ENCODE data around the gene RBM41.
"Not testable (repeated sequence)": the region's sequence is repeated elsewhere in the genome, so short reads cannot be mapped to it uniquely, and the experiment has no call there.

Gene RBM41

DNA sequence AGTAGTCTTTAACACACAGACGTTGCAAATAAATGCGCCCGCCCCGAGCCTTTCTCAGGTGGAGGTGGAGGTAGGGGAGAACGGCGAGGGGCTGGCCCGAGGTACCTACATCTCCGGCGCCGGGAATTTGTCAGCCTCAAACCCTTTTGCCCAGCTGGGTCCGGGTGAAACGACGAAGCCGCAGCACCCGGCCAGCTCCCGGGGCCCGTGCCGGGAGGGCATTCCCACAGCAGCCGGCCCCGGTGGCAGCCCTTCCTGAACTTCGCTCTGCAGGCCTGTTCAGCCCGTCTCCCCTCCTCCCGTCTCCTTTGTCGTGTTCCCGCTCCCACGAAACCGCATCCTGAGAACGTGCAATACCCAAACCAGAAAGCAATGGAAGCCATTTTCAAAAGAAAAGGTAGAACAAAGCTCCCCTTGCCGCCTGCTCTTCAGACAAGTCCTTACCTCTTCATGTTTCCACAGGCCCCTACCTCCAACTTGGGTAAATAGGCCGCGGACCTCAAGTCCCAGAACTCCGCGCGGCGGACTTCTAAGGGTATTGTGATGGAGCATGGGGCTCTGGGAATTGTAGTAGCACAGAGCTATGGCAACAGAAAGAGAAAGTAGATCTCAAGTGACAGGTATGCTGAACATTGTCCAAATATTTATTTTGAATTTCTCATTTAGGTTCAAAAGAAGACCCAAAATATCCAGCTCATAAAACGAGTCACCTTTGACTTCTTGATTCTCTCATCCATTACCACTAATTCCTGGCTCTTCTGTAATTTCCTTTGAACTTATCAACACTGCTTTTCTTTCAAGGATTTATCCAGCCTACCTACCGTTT, at the start of gene RBM41:
Gene RBM41 (minus strand): TSS at position 501 of the 826 bp plus-strand sequence. CDS start 49 bp downstream, at position 452.
- DNase-seq, result peak; percentile 58

DNA sequence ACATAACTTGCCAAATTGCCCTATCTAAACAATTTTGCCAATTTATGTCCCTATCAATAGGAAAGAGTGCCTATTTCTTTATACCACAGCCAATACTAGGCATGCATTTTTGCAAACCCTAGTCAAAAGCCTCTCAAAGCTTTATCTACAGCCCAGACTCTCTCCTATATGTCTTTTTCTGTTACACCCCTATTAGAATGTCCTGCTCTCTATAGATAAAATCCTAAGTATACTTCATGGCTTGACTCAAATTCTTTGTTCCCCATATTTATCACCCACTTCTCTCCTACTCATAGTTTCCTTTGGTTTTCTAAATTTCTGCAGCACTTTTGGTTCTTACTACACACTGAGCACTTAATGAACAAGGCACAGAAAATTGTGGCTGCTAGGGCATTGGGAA, 49.6 kb upstream of the RBM41 start:
- DNase-seq, result no peak

DNA sequence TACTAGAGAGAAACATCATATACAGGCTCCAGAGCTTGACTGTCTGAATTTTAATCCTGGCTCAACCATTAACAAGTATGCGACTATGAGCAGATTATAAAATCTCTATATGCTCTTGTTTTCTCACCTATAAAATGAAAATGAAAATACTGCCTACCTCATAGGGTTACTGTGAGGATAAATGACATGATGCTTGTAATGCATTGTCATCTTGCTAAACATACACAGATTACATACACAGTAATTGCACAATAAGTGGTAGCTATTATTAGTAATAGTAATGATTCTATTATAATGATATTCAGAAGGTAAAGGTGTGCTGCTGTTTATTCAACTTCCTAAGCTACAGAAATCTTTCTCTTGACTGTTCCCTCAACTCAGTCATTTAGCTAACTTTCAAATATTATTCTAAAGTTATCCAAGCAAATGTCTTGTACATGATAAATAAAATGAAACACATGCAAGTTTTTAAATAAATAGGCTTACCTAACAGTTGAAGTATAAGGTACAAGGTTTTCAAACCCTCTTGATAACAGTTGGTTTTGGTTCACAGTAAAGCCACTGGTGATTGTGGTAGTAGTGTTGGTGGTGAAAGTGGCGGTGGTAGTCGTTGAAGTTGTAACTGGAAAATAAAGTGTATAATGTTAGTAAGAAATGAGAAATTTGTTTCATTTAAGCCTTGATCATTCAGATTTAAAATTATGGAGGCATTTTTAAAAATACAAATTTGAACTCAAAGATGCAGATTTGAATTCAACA, 48.7 kb upstream of the RBM41 start:
- no peak for DNase-seq

DNA sequence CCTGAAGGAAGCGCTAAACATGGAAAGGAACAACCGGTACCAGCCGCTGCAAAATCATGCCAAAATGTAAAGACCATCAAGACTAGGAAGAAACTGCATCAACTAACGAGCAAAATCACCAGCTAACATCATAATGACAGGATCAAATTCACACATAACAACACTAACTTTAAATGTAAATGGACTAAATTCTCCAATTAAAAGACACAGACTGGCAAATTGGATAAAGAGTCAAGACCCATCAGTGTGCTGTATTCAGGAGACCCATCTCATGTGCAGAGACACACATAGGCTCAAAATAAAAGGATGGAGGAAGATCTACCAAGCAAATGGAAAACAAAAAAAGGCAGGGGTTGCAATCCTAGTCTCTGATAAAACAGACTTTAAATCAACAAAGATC, 39.0 kb upstream of the RBM41 start:
- DNase-seq, result not testable (repeated sequence)

DNA sequence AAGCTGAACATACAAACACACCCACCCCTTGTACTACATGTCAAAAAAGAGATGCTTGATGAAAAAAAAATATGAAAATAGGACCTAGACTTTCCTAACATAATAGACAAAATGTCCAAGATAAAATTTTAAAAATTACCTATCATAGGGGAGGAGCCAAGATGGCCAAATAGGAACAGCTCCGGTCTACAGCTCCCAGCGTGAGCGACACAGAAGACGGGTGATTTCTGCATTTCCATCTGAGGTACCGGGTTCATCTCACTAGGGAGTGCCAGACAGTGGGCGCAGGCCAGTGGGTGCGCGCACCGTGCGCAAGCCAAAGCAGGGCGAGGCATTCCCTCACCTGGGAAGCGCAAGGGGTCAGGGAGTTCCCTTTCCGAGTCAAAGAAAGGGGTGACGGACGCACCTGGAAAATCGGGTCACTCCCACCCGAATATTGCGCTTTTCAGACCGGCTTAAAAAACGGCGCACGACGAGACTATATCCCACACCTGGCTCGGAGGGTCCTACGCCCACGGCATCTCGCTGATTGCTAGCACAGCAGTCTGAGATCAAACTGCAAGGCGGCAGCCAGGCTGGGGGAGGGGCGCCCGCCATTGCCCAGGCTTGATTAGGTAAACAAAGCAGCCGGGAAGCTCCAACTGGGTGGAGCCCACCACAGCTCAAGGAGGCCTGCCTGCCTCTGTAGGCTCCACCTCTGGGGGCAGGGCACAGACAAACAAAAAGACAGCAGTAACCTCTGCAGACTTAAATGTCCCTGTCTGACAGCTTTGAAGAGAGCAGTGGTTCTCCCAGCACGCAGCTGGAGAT, 37.2 kb upstream of the RBM41 start:
- not testable (repeated sequence) for DNase-seq

DNA sequence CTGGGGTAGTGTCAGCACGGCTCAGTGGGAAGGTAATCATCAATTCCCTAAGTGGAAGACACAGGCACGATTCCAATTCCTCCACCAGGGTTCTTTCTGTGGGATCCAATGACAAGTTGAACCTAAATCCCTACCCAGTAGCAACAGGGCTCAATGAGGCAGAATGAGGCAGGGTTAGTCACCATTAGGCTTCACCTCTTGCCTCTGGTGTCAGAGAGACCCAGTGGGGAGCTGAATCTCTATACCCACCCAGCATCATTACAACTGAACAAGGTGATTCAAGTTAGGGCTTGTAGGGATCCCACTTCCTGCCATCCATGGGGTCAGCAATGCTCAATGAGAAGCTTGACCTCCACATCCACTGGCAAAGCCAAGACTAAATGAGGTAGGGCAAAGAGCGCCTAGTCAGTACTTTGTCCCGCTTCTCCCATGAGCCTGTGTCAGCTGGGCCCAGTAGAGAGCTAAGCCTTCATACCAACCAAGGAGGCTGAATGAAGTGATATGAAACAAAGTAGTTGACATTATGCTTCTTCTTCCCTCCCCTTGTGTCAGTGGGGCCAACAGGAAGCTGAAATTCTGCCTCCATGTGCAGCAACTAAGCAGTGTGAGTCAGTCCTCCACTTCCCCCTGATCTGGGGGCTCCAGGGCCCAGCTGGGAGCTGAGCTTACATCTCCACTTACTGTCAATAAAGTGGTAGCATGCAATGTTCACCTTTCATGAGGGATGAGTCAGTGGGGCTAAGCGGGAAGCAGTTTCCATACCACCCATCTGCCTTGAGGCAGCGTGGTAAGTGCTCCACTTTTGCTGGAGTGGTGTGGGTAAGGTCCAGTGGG, 36.4 kb upstream of the RBM41 start:
- DNase-seq, result no peak

DNA sequence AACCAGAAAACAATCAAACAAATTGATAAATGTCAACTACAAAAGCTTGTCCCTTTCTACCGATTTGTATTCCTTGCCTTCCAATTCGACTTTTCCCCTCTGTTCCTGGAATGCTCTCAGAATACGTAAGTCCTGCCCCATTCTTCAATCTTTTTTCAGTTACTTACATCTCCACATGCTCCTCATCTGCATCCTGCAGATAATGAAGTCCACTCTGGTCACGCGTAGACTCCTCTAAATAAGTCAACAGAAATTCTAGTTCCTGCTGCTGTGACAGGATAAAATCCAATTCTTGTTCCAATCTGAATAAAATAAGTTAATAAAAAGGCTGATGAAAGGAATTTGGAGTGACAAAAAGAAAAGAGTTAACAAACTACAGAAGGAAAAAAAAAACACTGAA, 34.4 kb upstream of the RBM41 start:
- no peak for DNase-seq

DNA sequence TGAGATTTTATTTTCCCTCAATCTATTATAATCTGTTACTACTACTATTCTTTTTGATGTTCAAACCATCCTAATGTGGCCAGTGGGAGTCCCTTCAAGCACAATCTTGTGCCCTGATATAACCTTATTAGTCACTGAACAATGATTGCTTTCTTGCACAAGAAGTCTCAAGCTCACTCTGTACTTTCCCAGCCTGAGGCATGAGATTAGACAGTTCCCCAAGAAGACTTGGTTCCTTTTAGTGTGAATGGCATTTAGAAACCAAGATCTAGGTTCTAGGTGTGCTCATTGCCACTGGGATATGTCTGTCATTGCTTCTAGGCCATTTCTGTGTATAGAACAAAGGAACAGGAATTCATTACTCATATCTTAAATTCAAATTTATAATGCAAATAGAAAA, 28.0 kb upstream of the RBM41 start:
- DNase-seq, result no peak

DNA sequence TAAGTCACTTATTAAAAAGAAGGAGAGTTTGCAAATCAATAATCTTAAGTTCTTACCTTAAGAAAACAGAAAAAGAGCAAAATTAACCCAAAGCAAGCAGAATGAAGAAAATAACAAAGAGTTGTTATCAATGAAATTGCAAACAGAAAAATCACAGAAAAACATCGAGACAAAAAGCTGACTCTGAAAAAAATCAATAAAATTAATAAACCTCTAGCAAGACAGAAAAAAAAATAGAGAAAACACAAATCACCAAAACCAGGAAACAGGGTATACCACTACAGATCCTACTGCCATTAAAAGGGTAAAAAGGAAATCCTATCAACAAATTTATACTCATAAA, 17.3 kb upstream of the RBM41 start:
- DNase-seq, result no peak

DNA sequence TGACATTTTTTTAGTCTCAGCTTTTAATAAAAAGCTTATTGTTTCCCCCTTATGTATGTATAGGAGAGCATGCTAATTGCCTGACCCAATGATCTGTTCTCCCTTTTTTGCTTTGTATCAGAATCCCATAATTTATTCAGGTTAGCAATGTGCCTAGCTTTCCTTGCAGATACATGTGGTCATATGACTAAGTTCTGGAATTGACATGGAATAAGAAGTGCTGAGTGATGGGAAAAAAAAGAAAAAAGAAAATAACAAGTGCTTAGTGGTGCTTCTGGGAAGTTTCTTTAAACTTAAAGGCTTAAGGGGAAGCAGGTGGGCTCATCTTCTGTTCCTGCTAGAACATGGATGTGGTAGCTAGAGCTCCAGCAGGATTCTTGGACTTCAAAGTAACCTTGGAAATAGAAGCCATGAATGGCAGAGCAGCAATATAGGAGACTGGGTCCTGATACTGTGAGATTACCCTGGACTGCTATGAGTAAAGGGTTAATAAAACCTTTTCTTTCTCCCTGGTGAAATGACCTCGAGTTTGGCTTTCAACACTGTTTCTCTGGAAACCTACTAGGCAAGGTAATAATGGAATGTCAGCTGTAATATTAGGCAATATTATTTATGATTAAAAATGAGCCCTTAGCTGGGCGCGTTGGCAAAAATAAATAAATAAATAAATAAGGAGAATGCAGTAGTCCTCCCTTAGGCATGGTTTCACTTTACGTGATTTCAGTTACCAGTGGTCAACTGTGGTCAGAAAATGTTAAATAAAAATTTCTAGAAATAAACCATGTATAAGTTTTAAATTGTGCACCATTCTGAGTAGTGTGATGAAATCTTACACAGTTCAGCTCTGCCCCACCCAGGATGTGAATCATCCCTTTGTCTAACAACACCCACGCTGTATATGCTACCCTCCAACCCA, 16.7 kb upstream of the RBM41 start:
- no peak for DNase-seq

DNA sequence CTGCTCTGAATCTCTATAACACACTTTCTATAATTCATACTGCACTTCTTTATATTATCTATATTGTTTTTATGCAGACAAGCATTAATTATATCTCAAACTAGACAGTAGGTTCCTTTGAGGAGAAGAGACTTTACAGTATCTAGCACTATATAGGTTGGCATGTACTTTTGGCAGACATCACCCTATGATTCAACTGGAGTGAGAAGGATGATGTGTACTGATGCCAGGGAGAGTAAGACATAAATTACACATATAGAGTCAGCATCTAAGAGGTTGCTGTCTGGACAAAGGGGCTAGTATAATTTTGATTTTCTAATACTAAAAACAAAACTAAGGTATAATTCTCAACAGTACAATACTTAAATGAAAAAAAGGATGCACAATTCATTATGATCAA, 5.1 kb upstream of the RBM41 start:
- DNase-seq, result no peak

DNA sequence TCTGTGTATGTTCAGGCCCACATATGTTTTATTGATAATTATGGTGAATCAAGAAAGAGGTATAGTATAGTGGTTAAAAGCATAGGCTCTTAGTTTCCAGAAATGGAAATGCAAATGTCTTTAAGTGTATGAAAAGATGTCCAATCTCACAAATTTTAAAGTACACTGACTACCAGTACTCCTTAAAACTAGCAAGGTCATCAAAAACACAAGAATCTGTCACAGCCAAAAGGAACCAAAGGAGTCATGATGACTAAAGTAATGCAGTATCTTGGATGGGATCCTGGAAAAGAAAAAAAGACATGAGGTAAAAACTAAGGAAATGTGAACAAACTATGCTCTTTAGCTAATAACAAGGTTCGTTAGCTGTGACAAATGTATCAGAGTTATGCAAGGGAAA, 661 bp upstream of the RBM41 start:
- no peak for DNase-seq

DNA sequence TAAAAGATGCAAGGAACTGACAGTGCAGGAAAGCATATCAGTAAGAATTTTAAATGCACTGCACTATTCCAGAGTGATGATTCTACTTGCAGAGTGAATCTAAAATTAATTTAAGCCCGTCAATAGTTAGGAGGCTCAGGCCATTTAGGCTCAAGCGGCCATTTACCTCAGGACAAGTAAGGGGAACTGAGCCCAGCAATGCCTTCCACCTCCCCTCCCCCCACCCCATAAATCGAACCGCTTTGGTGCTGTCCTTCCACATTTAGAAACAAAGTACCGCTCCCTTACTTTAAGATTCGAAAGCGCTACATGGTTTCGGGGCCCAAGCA, 665 bp downstream of the RBM41 start:
- no peak for DNase-seq

DNA sequence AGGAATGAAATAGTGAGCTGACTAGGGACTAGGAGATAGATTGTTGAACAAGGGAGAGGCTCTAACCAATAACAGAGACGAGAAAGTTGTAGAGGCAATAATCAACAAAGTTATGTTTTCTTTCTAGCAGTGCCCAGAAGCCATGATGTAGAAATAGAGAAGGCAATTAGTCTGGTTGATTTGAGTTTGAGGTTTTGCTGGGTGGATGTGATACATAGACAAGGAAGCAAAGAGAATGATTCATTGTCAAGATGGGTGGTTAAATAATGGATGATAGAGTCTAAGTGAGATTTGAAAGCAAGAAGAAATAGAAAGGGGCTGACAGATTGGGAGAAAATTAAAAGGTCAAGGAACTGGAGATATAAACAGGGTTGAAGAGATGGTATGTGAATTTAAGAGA, 11.2 kb downstream of the RBM41 start:
- DNase-seq, result no peak

DNA sequence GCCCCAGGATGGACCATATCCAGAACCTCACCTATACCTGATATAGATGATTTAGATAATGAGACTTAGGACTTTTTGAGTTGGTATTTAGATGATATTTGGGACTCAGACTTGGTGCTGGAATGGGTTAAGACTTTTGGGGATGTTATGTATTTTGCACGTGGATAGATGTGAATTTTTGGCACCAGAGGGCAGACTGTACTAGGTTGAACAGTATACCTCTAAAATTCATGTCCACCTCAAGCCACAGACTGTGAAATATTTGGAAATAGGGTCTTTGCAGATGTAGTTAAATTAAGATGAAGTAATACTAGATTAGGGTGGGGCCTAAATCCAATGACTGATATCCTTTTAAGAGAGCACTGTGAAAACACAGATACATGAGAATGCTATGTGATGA, 15.6 kb downstream of the RBM41 start:
- no peak for DNase-seq

DNA sequence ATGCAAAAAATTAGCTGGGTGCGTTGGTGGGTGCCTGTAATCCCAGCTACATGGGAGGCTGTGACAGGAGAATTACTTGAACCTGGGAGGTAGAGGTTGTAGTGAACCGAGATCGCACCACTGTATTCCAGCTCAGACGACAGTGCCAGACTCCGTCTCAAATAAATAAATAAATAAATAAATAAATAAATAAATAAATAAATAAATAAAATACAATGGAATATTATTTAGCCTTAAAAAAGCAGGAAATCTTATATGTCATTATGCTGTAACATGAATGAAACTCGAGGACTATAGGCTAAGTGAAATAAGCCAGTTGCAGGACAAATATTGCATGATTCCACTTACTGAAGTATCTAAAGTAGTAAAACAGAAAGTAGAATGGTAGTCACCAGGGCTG, 42.5 kb downstream of the RBM41 start:
- no peak for DNase-seq

DNA sequence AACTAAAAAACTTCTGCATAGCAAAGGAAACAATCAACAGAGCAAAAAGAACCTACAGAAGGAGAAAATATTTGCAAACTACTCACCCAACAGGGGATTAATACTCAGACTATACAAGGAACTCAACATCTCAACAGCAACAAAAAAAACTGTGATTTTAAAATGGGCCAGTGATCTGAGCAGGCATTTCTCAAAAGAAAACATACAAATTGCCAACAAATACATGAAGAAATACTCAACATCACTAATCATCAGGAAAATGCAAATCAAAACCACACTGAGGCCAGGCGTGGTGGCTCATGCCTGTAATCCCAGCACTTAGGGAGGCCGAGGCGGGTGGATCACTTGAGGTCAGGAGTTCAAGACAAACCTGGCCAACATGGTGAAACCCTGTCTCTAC, 60.9 kb downstream of the RBM41 start:
- DNase-seq, result not testable (repeated sequence)

DNA sequence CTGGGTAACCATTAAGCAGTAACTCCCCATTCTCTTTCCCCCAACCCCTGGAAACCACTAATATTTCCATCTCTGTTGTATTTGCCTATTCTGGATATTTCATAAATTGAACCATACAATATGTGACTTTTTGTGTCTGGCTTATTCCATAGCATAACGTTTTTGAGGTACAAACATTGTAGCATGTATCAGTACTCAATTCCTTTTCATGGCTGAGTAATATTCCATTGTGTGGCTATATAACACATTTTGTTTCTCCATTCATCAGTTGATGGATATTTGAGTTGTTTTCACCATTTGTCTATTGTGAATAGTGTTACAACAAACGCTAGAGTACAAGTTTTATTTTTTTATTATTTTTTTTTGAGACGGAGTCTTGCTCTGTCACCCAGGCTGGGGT, 63.6 kb downstream of the RBM41 start:
- no peak for DNase-seq

DNA sequence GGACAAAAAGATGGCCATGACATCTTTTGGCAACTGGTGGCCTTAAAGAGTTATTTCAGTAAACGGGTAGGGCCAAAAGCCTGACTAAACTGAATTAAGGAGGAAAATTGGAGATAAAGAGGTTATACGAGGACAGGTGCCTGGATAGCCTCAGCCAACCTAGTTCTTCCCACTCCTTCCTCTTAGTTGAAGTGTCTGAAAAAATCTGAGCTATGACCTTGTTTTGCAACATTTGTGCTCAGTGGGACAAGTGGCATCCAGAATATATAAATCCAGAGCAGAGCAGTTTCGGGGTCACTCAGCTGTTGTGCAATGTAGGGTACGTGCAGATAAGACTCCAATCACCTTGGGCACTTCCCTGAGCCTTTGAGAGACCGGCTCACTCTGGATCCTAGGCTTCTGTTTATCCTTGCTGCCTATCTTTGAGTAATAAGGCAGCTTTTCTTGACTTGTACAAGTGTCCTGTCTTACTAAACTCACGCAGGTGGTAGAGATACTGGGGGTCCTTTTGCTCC, 68.4 kb downstream of the RBM41 start:
- DNase-seq, result no peak

DNA sequence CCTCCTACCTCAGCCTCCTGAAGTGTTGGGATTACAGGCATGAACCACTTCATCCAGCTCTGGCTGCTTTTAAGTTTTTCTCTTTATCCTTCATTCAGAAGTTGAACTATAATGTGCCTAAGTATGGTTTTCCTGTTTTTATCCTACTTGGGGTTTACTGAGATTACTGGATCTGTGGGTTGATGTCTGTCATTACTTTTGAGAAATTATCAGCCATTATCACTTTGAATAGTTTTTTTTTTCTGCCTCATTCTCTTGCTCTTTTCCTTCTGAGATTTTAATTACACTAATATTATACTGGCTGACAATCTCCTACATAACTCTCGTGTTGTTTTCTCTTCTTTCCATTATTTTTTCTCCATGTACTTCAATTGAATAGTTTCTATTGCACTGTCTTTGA, 71.0 kb downstream of the RBM41 start:
- DNase-seq, result no peak

DNA sequence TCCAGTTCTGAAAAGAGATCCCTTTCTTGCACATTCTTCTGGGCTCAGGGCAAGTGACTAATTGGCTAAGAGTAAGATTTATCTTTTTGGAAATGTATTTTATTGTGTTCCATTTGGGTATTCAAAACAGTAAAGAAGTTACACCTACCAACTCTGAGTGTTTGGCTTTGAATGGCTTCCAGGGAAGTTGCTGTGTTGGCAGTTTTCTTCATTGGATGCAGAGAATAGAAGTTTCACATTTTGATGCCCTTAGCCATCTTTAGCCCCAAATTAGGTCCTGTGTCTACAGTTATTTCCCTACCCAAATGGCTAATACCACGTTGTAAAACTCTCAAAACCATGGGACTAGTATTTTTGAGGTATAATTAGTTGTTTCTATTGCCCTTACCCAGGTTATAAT, 88.9 kb downstream of the RBM41 start:
- no peak for DNase-seq

DNA sequence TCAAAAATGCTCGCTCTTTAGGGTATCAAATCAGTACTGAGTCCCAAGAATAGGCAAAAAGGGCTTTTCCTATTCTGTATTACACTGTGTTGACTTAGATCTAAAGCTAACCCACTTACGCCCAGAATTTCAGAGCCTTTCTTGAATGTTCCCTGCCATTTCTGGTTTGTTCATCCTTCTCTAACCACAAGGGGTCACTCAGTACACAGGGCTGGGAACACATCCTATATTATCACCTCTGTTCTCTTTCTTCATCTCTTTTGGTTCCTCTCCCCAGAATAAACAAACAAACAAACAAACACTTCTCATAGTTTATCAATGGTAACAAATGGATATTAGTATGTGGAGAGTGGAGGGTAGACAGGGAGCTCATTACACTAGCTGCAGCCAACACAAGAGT, 93.1 kb downstream of the RBM41 start:
- DNase-seq, result no peak
